Measurements from ENCODE around the gene PIBF1. TPM values are rescaled to one million over a fixed set of nuclear protein-coding genes. Genes with fewer than 3 reads are reported as not detected.

The PIBF1 gene
- total RNA-seq (10 to 100 TPM; 25.1 to 29.4 TPM), polyA plus RNA-seq (10 to 100 TPM in 1 of 2 donors, 1 to 10 TPM in 1; 1.5 to 10.9 TPM)
- long read RNA-seq, donor 1, transcript PIBF1-201 (18 exons, 3,154 nt): major isoform, 5 of 36 reads
- long read RNA-seq, donor 1, partial matches to known transcripts: 17 of 36 reads
- long read RNA-seq, donor 1, other reads (novel, unspliced or antisense): 14 of 36 reads
- long read RNA-seq, donor 2, transcript PIBF1-201 (18 exons, 3,154 nt): major isoform, 5 of 22 reads
- long read RNA-seq, donor 2, partial matches to known transcripts: 3 of 22 reads
- long read RNA-seq, donor 2, other reads (novel, unspliced or antisense): 14 of 22 reads

GRCh38 chr13:72781451-72782439 is at the start of gene PIBF1, which contains the start of gene DIS3:
TSS of gene PIBF1 (plus strand) at chr13:72782133. CDS start at chr13:72783470, 1,337 bp downstream.
TSS of gene DIS3 (minus strand) at chr13:72781900. CDS start at chr13:72781832, 68 bp downstream.
- Histone ChIP-seq H3K4me1 (ENCODE audit: control insufficient read depth in 1 of 2, insufficient read depth in 2 of 2, low read length in 2 of 2) (peaks cover 1 to 6% of the 10 kb centered on the region in 2 donors), H3K27me3 (ENCODE audit: control insufficient read depth in 1 of 2, insufficient read depth in 2 of 2, low read length in 1 of 2) (no peaks in the 10 kb centered on the region), H3K36me3 (ENCODE audit: control insufficient read depth in 1 of 2, insufficient read depth in 2 of 2, low read length in 1 of 2) (peaks cover 3 to 12% of the 10 kb centered on the region in 2 donors), H3K4me3 (ENCODE audit: low read length in 2 of 2) (peak within 1 kb of the TSS; percentile 73 to 96), H3K9me3 (ENCODE audit: control insufficient read depth, low read length) (no peaks in the 10 kb centered on the region), H3K27ac (ENCODE audit: low read depth in 1 of 2, low read length in 2 of 2) (peak within 1 kb of the TSS; percentile 31 to 71)
- peak; percentile 100 for ATAC-seq (ENCODE audit: low FRiP score)
- peak; percentile 98 to 99 for DNase-seq
- intact Hi-C loops (cut with DNase I): loop anchor here in 1 of 2 donors (5.0 kb wide), 1 partner anchor 54 kb away; the partner anchor contains the start of genes BORA and MZT1
- 0% methylated on average over 80 to 81 of the region's 81 CpGs for WGBS, 2 donors

- intact Hi-C loops (cut with DNase I): no loop called here
- ATAC-seq (ENCODE audit: low FRiP score): no peak
- 81 to 90% methylated on average over 3 of the region's 3 CpGs for WGBS, 2 donors
These were observed 44.9 kb upstream of the PIBF1 start for GRCh38 chr13:72737033-72737432.

GRCh38 chr13:72740015-72740414 is 41.9 kb upstream of the PIBF1 start:
- Histone ChIP-seq H3K4me3 (ENCODE audit: low read length in 2 of 2) (no peak overlapping the region), H3K36me3 (ENCODE audit: control insufficient read depth in 1 of 2, insufficient read depth in 2 of 2, low read length in 1 of 2) (peaks cover 0 to 2% of the 10 kb centered on the region in 2 donors), H3K27me3 (ENCODE audit: control insufficient read depth in 1 of 2, insufficient read depth in 2 of 2, low read length in 1 of 2) (no peaks in the 10 kb centered on the region), H3K9me3 (ENCODE audit: control insufficient read depth, low read length) (no peaks in the 10 kb centered on the region), H3K4me1 (ENCODE audit: control insufficient read depth in 1 of 2, insufficient read depth in 2 of 2, low read length in 2 of 2) (no peaks in the 10 kb centered on the region), H3K27ac (ENCODE audit: low read depth in 1 of 2, low read length in 2 of 2) (no peak overlapping the region)
- DNase-seq: no peak
- intact Hi-C loops (cut with DNase I): no loop called here
- 55 to 82% methylated on average over 1 of the region's 1 CpG for WGBS, 2 donors
- ATAC-seq (ENCODE audit: low FRiP score): no peak

More at GRCh38 chr13:72737033-72737432, 44.9 kb upstream of the PIBF1 start:
- no peak overlapping the region for H3K27ac ChIP-seq (ENCODE audit: low read depth in 1 of 2, low read length in 2 of 2)
- H3K4me3 ChIP-seq (ENCODE audit: low read length in 2 of 2): no peak overlapping the region
- no peaks in the 10 kb centered on the region for H3K9me3 ChIP-seq (ENCODE audit: control insufficient read depth, low read length)
- H3K36me3 ChIP-seq (ENCODE audit: control insufficient read depth in 1 of 2, insufficient read depth in 2 of 2, low read length in 1 of 2): peaks cover 0 to 2% of the 10 kb centered on the region in 2 donors
- H3K4me1 ChIP-seq (ENCODE audit: control insufficient read depth in 1 of 2, insufficient read depth in 2 of 2, low read length in 2 of 2): no peaks in the 10 kb centered on the region
- no peak for DNase-seq
- no peaks in the 10 kb centered on the region for H3K27me3 ChIP-seq (ENCODE audit: control insufficient read depth in 1 of 2, insufficient read depth in 2 of 2, low read length in 1 of 2)

GRCh38 chr13:72745260-72745659 is 36.7 kb upstream of the PIBF1 start:
- no peaks in the 10 kb centered on the region for H3K27me3 ChIP-seq (ENCODE audit: control insufficient read depth in 1 of 2, insufficient read depth in 2 of 2, low read length in 1 of 2)
- DNase-seq (no peak), ATAC-seq (ENCODE audit: low FRiP score) (no peak)
- H3K4me1 ChIP-seq (ENCODE audit: control insufficient read depth in 1 of 2, insufficient read depth in 2 of 2, low read length in 2 of 2): no peaks in the 10 kb centered on the region
- no peak overlapping the region for H3K27ac ChIP-seq (ENCODE audit: low read depth in 1 of 2, low read length in 2 of 2)
- H3K4me3 ChIP-seq (ENCODE audit: low read length in 2 of 2): no peak overlapping the region
- intact Hi-C loops (cut with DNase I): no loop called here
- no peaks in the 10 kb centered on the region for H3K9me3 ChIP-seq (ENCODE audit: control insufficient read depth, low read length)
- WGBS, 2 donors: 78 to 83% methylated on average over 1 of the region's 1 CpG
- peaks cover 2 to 6% of the 10 kb centered on the region in 2 donors for H3K36me3 ChIP-seq (ENCODE audit: control insufficient read depth in 1 of 2, insufficient read depth in 2 of 2, low read length in 1 of 2)

- H3K9me3 ChIP-seq (ENCODE audit: control insufficient read depth, low read length): no peaks in the 10 kb centered on the region
- peaks cover 2 to 6% of the 10 kb centered on the region in 2 donors for H3K36me3 ChIP-seq (ENCODE audit: control insufficient read depth in 1 of 2, insufficient read depth in 2 of 2, low read length in 1 of 2)
- no peak for ATAC-seq (ENCODE audit: low FRiP score)
- no peak overlapping the region for H3K4me3 ChIP-seq (ENCODE audit: low read length in 2 of 2)
- no peak for DNase-seq
- H3K27me3 ChIP-seq (ENCODE audit: control insufficient read depth in 1 of 2, insufficient read depth in 2 of 2, low read length in 1 of 2): no peaks in the 10 kb centered on the region
- no peak overlapping the region for H3K27ac ChIP-seq (ENCODE audit: low read depth in 1 of 2, low read length in 2 of 2)
- intact Hi-C loops (cut with DNase I): no loop called here
- no peaks in the 10 kb centered on the region for H3K4me1 ChIP-seq (ENCODE audit: control insufficient read depth in 1 of 2, insufficient read depth in 2 of 2, low read length in 2 of 2)
These were observed 30.7 kb upstream of the PIBF1 start for GRCh38 chr13:72751220-72751619.

- intact Hi-C loops (cut with DNase I): no loop called here
- Histone ChIP-seq H3K27me3 (ENCODE audit: control insufficient read depth in 1 of 2, insufficient read depth in 2 of 2, low read length in 1 of 2) (no peaks in the 10 kb centered on the region), H3K9me3 (ENCODE audit: control insufficient read depth, low read length) (no peaks in the 10 kb centered on the region), H3K4me3 (ENCODE audit: low read length in 2 of 2) (no peak overlapping the region), H3K4me1 (ENCODE audit: control insufficient read depth in 1 of 2, insufficient read depth in 2 of 2, low read length in 2 of 2) (no peaks in the 10 kb centered on the region), H3K27ac (ENCODE audit: low read depth in 1 of 2, low read length in 2 of 2) (no peak overlapping the region), H3K36me3 (ENCODE audit: control insufficient read depth in 1 of 2, insufficient read depth in 2 of 2, low read length in 1 of 2) (no peaks in the 10 kb centered on the region)
- WGBS, 2 donors: 88 to 89% methylated on average over 6 of the region's 6 CpGs
- ATAC-seq (ENCODE audit: low FRiP score) (no peak), DNase-seq (no peak)
These were observed 27.8 kb upstream of the PIBF1 start for GRCh38 chr13:72754111-72754510.

GRCh38 chr13:72757792-72758535 is 24.0 kb upstream of the PIBF1 start:
- H3K9me3 ChIP-seq (ENCODE audit: control insufficient read depth, low read length): no peaks in the 10 kb centered on the region
- no peaks in the 10 kb centered on the region for H3K4me1 ChIP-seq (ENCODE audit: control insufficient read depth in 1 of 2, insufficient read depth in 2 of 2, low read length in 2 of 2)
- H3K36me3 ChIP-seq (ENCODE audit: control insufficient read depth in 1 of 2, insufficient read depth in 2 of 2, low read length in 1 of 2): peaks cover 0 to 2% of the 10 kb centered on the region in 2 donors
- H3K27ac ChIP-seq (ENCODE audit: low read depth in 1 of 2, low read length in 2 of 2): no peak overlapping the region
- 66 to 70% methylated on average over 4 of the region's 4 CpGs for WGBS, 2 donors
- H3K4me3 ChIP-seq (ENCODE audit: low read length in 2 of 2): no peak overlapping the region
- no peaks in the 10 kb centered on the region for H3K27me3 ChIP-seq (ENCODE audit: control insufficient read depth in 1 of 2, insufficient read depth in 2 of 2, low read length in 1 of 2)
- DNase-seq (no peak), ATAC-seq (ENCODE audit: low FRiP score) (no peak)
- intact Hi-C loops (cut with DNase I): no loop called here

GRCh38 chr13:72760189-72760588 is 21.7 kb upstream of the PIBF1 start:
- Histone ChIP-seq H3K4me3 (ENCODE audit: low read length in 2 of 2) (no peak overlapping the region), H3K36me3 (ENCODE audit: control insufficient read depth in 1 of 2, insufficient read depth in 2 of 2, low read length in 1 of 2) (peaks cover 0 to 2% of the 10 kb centered on the region in 2 donors), H3K27ac (ENCODE audit: low read depth in 1 of 2, low read length in 2 of 2) (no peak overlapping the region), H3K27me3 (ENCODE audit: control insufficient read depth in 1 of 2, insufficient read depth in 2 of 2, low read length in 1 of 2) (no peaks in the 10 kb centered on the region), H3K4me1 (ENCODE audit: control insufficient read depth in 1 of 2, insufficient read depth in 2 of 2, low read length in 2 of 2) (no peaks in the 10 kb centered on the region), H3K9me3 (ENCODE audit: control insufficient read depth, low read length) (no peaks in the 10 kb centered on the region)
- intact Hi-C loops (cut with DNase I): no loop called here
- 86 to 92% methylated on average over 3 of the region's 3 CpGs for WGBS, 2 donors
- no peak for ATAC-seq (ENCODE audit: low FRiP score)
- no peak for DNase-seq
